Smooth muscle cell (in vitro differentiated cells): ENCODE data around the gene SCN2A. TPM values are rescaled to one million over a fixed set of nuclear protein-coding genes. Genes with fewer than 3 reads are reported as not detected.

Experiments used
- DNase-seq: peaks from one replicate; lab custom pipeline; 2025; ENCODE audit not compliant: unreplicated experiment; lab: John Stamatoyannopoulos, UW
- H2AFZ ChIP-seq: fragments of 200-600 bp; sonication (generic); 2 replicates; pipeline ENCODE4 v1.6.0; 2016; ENCODE audit warnings: antibody characterized with exemption, low read depth, mild to moderate bottlenecking
- H3F3A ChIP-seq: fragments of 200-600 bp; sonication (generic); 2 replicates; pipeline ENCODE4 v1.6.0; 2017; ENCODE audit warnings: antibody characterized with exemption, low read depth
- H3K27ac ChIP-seq: fragments of 200-600 bp; sonication (generic); 2 replicates; pipeline ENCODE4 v1.5.1; 2016; ENCODE audit warnings: low read depth, mild to moderate bottlenecking
- H3K27me3 ChIP-seq: fragments of 200-600 bp; sonication (generic); 2 replicates; pipeline ENCODE4 v1.6.1; 2016; ENCODE audit warnings: low read depth, mild to moderate bottlenecking
- H3K36me3 ChIP-seq: fragments of 200-600 bp; sonication (generic); 2 replicates; pipeline ENCODE4 v1.5.1; 2016; ENCODE audit warnings: low read depth
- H3K4me1 ChIP-seq: fragments of 200-600 bp; sonication (generic); 2 replicates; pipeline ENCODE4 v1.5.1; 2016; ENCODE audit warnings: low read depth
- H3K4me2 ChIP-seq: fragments of 200-600 bp; sonication (generic); 2 replicates; pipeline ENCODE4 v1.6.0; 2016; ENCODE audit warnings: mild to moderate bottlenecking
- H3K4me3 ChIP-seq: fragments of 200-600 bp; sonication (generic); 2 replicates; pipeline ENCODE4 v1.5.1; 2016; ENCODE audit warnings: mild to moderate bottlenecking
- H3K79me2 ChIP-seq: fragments of 200-600 bp; sonication (generic); 2 replicates; pipeline ENCODE4 v1.6.0; 2016; ENCODE audit warnings: low read depth, mild to moderate bottlenecking
- H3K9ac ChIP-seq: fragments of 200-600 bp; sonication (generic); 2 replicates; pipeline ENCODE4 v1.6.0; 2016; ENCODE audit warnings: low read depth
- H3K9me3 ChIP-seq: fragments of 200-600 bp; sonication (generic); replicated peaks from 2 replicates; pipeline ENCODE4 v1.5.1; 2016; ENCODE audit warnings: low read depth
- H4K20me1 ChIP-seq: fragments of 200-600 bp; sonication (generic); 2 replicates; pipeline ENCODE4 v1.6.0; 2016; ENCODE audit warnings: low read depth
- CTCF ChIP-seq: fragments of 200-600 bp; sonication (generic); IDR thresholded peaks from 2 replicates; pipeline ENCODE4 v1.5.1; 2017; ENCODE audit warnings: borderline replicate concordance, mild to moderate bottlenecking, antibody characterized with exemption; ENCODE audit not compliant: insufficient read depth, poor library complexity, severe bottlenecking
- WGBS: methylation state at CpG from one replicate; pipeline ENCODE4 v1.1.7; 2016; ENCODE audit warnings: low lambda C conversion rate; 5-methylcytosine and 5-hydroxymethylcytosine counted together
- polyA plus RNA-seq: library from polyadenylated mRNA; unstranded; fragments of >200 nt; fragmentation: Nextera tagmentation; extraction: Ambion mirVana; gene quantifications from 2 replicates; pipeline ENCODE4 v1.2.1, GENCODE V29; 2016
- total RNA-seq: library from RNA; depleted of rRNA; stranded (reverse); fragments of >200 nt; gene quantifications from 2 replicates; pipeline ENCODE4 v1.2.3, GENCODE V29; 2014

SCN2A gene
- total and polyA plus RNA-seq, 2 experiments from 2014 or later, result 0.17 to 0.27 TPM

GRCh38 chr2:165436559-165436958 lies 197.3 kb downstream of the SCN2A start:
- Histone ChIP-seq H3F3A (no peaks in the 10 kb centered on the region), H3K9me3 (no peaks in the 10 kb centered on the region), H3K4me1 (peaks cover 23% of the 10 kb centered on the region), H4K20me1 (no peaks in the 10 kb centered on the region), H3K36me3 (no peaks in the 10 kb centered on the region), H3K4me3 (no peak overlapping the region), H3K27me3 (no peaks in the 10 kb centered on the region), H3K9ac (no peak overlapping the region), H3K79me2 (no peaks in the 10 kb centered on the region), H3K4me2 (no peak overlapping the region), H3K27ac (no peak overlapping the region), H2AFZ (no peak overlapping the region)
- TF ChIP-seq CTCF, result no peak
- 92% methylated on average over 3 of the region's 3 CpGs for WGBS
- no peak for DNase-seq

GRCh38 chr2:165440367-165440766 lies 201.2 kb downstream of the SCN2A start:
- TF ChIP-seq CTCF, result no peak
- Histone ChIP-seq H3K9ac (peak overlapping the region; percentile 25), H3K4me1 (peaks cover 6% of the 10 kb centered on the region), H3K4me2 (no peak overlapping the region), H3K27me3 (no peaks in the 10 kb centered on the region), H3K4me3 (no peak overlapping the region), H3K9me3 (no peaks in the 10 kb centered on the region), H3F3A (no peaks in the 10 kb centered on the region), H4K20me1 (no peaks in the 10 kb centered on the region), H2AFZ (no peak overlapping the region), H3K27ac (peak overlapping the region; percentile 46), H3K36me3 (no peaks in the 10 kb centered on the region), H3K79me2 (no peaks in the 10 kb centered on the region)
- WGBS, result 23% methylated on average over 1 of the region's 1 CpG
- no peak for DNase-seq

Other genes with a start within 250 kb of the SCN2A start
- not detected in 2 replicates for gene SCN3A, start 35.4 kb upstream of the SCN2A start, total RNA-seq
- not detected in 2 replicates for gene SCN3A, start 35.4 kb upstream of the SCN2A start, polyA plus RNA-seq
- gene CSRNP3, start 230.3 kb downstream of the SCN2A start, total RNA-seq, result 7.1 and 7.4 TPM in 2 replicates
- gene CSRNP3, start 230.3 kb downstream of the SCN2A start, polyA plus RNA-seq, result 2.8 and 3.4 TPM in 2 replicates